GM12878 (cell line): ENCODE results near the gene CD7. TPM values are rescaled to one million over a fixed set of nuclear protein-coding genes. Genes with fewer than 3 reads are reported as not detected.

ENCODE experiments used
- ATAC-seq: fragments of 200-7000 bp; cut with Tn5 transposase; 3 replicates; pipeline ENCODE4 v1.9.1; 2020; ENCODE audit warnings: mild to moderate bottlenecking, moderate library complexity
- BruUV-seq: library from RNA; stranded (reverse); fragments of 400-500 nt; replicated peaks from 2 replicates; lab custom pipeline; 2021; lab: Mats Ljungman, UMichigan
- CTCF ChIA-PET: fragments of 300-600 bp; sonication (Branson Sonifier 250); formaldehyde crosslinking; extraction: SDS; loops from one replicate; lab custom pipeline; 2021; ENCODE audit warnings: inconsistent platforms; lab: Yijun Ruan, JAX
- POLR2A ChIA-PET: fragments of 350-600 bp; formaldehyde crosslinking; extraction: SDS; loops from one replicate; lab custom pipeline; 2021; ENCODE audit warnings: inconsistent platforms; lab: Charles Lee
- RAD21 ChIA-PET: fragments of 300-600 bp; sonication (Branson Sonifier 250); formaldehyde crosslinking; loops from one replicate; lab custom pipeline; 2023; ENCODE audit warnings: antibody characterized with exemption; ENCODE audit not compliant: unreplicated experiment; lab: Charles Lee
- SMC1A ChIA-PET: fragments of 300-600 bp; sonication (Branson Sonifier 250); formaldehyde crosslinking; loops from one replicate; lab custom pipeline; 2023; ENCODE audit not compliant: unreplicated experiment, uncharacterized antibody; lab: Charles Lee
- DNase-seq: peaks from one replicate; pipeline ENCODE4 v3.0.0-alpha.2; 2011; ENCODE audit warnings: low read depth, low spot score
- FAIRE-seq: peaks from 3 replicates; lab custom pipeline; 2011; peaks lifted over from hg19 to GRCh38; lab: Jason Lieb, UNC
- H2AFZ ChIP-seq: 2 replicates; pipeline ENCODE4 v1.6.0; 2011; ENCODE audit warnings: low read depth, low read length, control low read depth; ENCODE audit not compliant: control insufficient read depth
- H3K27ac ChIP-seq: 2 replicates; pipeline ENCODE4 v1.5.1; 2011; ENCODE audit warnings: control low read depth; ENCODE audit not compliant: control insufficient read depth, insufficient read depth
- H3K27me3 ChIP-seq, 2 experiments: replicated peaks in 1 of 2; 2 replicates each; pipeline versions ENCODE4 v1.6.0 to v1.6.1; 2011; ENCODE audit warnings: low read length in 1 of 2; ENCODE audit not compliant: control insufficient read depth in 2 of 2, insufficient read depth in 2 of 2
- H3K36me3 ChIP-seq, 2 experiments: 2 replicates each; pipeline ENCODE4 v1.5.1; 2011; ENCODE audit warnings: low read length in 1 of 2; ENCODE audit not compliant: control insufficient read depth in 2 of 2, insufficient read depth in 2 of 2
- H3K4me1 ChIP-seq: 2 replicates; pipeline ENCODE4 v1.6.1; 2011; ENCODE audit warnings: mild to moderate bottlenecking, low read length, moderate library complexity, mixed read lengths; ENCODE audit not compliant: control insufficient read depth, insufficient read depth
- H3K4me2 ChIP-seq: 2 replicates; pipeline ENCODE4 v1.6.0; 2011; ENCODE audit warnings: control low read depth; ENCODE audit not compliant: control insufficient read depth, insufficient read depth
- H3K4me3 ChIP-seq: fragments of 200-600 bp; sonication (generic); 2 replicates; pipeline ENCODE4 v1.5.1; 2016
- H3K79me2 ChIP-seq: 2 replicates; pipeline ENCODE4 v1.6.0; 2011; ENCODE audit warnings: low read length; ENCODE audit not compliant: control insufficient read depth, insufficient read depth
- H3K9ac ChIP-seq: 2 replicates; pipeline ENCODE4 v1.8.0; 2011; ENCODE audit warnings: low read length, control low read depth, mixed read lengths; ENCODE audit not compliant: control insufficient read depth, insufficient read depth
- H3K9me3 ChIP-seq: replicated peaks from 3 replicates; pipeline ENCODE4 v1.5.1; 2011; ENCODE audit warnings: mild to moderate bottlenecking, low read length; ENCODE audit not compliant: control insufficient read depth, insufficient read depth
- H4K20me1 ChIP-seq: 2 replicates; pipeline ENCODE4 v1.6.0; 2011; ENCODE audit not compliant: control insufficient read depth, insufficient read depth
- BRCA1 ChIP-seq: IDR thresholded peaks from 2 replicates; pipeline ENCODE4 v1.6.1; 2011; ENCODE audit warnings: low read depth, low read length, improper control_type of control experiment
- IKZF1 ChIP-seq: fragments of 450-650 bp; conservative IDR thresholded peaks from 2 replicates; pipeline ENCODE4 v1.6.1; 2017; ENCODE audit warnings: antibody characterized with exemption, mild to moderate bottlenecking
- MYC ChIP-seq: IDR thresholded peaks from 2 replicates; pipeline ENCODE4 v1.6.1; 2011; ENCODE audit warnings: mild to moderate bottlenecking, low read length, moderate library complexity, inconsistent platforms; ENCODE audit not compliant: insufficient read depth, insufficient replicate concordance, insufficient read length, severe bottlenecking
- POLR2AphosphoS5 ChIP-seq: IDR thresholded peaks from 2 replicates; pipeline ENCODE4 v1.6.1; 2011; ENCODE audit warnings: mild to moderate bottlenecking, low read length, inconsistent platforms
- RBBP5 ChIP-seq: fragments of 200-600 bp; sonication (generic); conservative IDR thresholded peaks from 2 replicates; pipeline ENCODE4 v1.6.1; 2016
- SIX5 ChIP-seq: IDR thresholded peaks from 2 replicates; pipeline ENCODE4 v1.6.1; 2011; ENCODE audit warnings: mild to moderate bottlenecking, low read depth, low read length, moderate library complexity; ENCODE audit not compliant: severe bottlenecking
- SP1 ChIP-seq: IDR thresholded peaks from one replicate; pipeline ENCODE4 v1.6.1; 2011; ENCODE audit warnings: low read depth, low read length
- SREBF1 ChIP-seq: IDR thresholded peaks from 2 replicates; pipeline ENCODE4 v1.6.1; 2012; ENCODE audit warnings: mild to moderate bottlenecking, low read length
- SRF ChIP-seq, 2 experiments: IDR thresholded peaks; 2 replicates each; pipeline ENCODE4 v1.6.1; 2011; ENCODE audit warnings: low read depth in 2 of 2, low read length in 2 of 2, mild to moderate bottlenecking in 1 of 2, moderate library complexity in 1 of 2
- STAT1 ChIP-seq: fragments of 450-650 bp; conservative IDR thresholded peaks from 2 replicates; pipeline ENCODE4 v1.6.1; 2014; ENCODE audit warnings: antibody characterized with exemption, mild to moderate bottlenecking
- YY1 ChIP-seq: IDR thresholded peaks from 2 replicates; pipeline ENCODE4 v1.6.1; 2011; ENCODE audit warnings: low read depth, mild to moderate bottlenecking, low read length
- WGBS: methylation state at CpG from one replicate; pipeline ENCODE4 v1.1.6; 2016; ENCODE audit warnings: low lambda C conversion rate; ENCODE audit not compliant: insufficient replicate concordance, insufficient coverage; ENCODE audit errors: missing lambda C conversion rate; 5-methylcytosine and 5-hydroxymethylcytosine counted together
- in situ Hi-C: fragments of 300-500 bp; cut with MboI; formaldehyde crosslinking; loops from 9 replicates; pipeline ENCODE4 v1.14.3; 2018; ENCODE audit warnings: mixed read lengths
- intact Hi-C: fragments of 100-400 bp; cut with micrococcal nuclease; formaldehyde crosslinking; loops from one replicate; pipeline ENCODE4 v1.14.2; 2022; ENCODE audit not compliant: unreplicated experiment
- polyA plus RNA-seq, 11 experiments: library from polyadenylated mRNA; depleted of rRNA in 4 of 11; unstranded in 6 of 11; stranded (reverse) in 5 of 11; fragments of >200 nt; fragmentation: Nextera tagmentation in 4 of 11; fragmentation: Illumina TruSeq in 1 of 11; extraction: Ambion mirVana in 4 of 11; extraction: Trizol in 1 of 11; gene quantifications; 1 replicate in 1 of 11; 2 replicates in 10 of 11; pipeline versions ENCODE4 v1.2.1 to v1.2.3, GENCODE V29; 2011 to 2016; ENCODE audit warnings: inconsistent platforms in 2 of 11, missing spikeins in 2 of 11, low read depth in 1 of 11
- total RNA-seq, 4 experiments: library from RNA; depleted of rRNA in 3 of 4; stranded (reverse); fragments of >200 nt in 3 of 4; fragmentation: Illumina TruSeq in 1 of 4; extraction: Trizol in 1 of 4; gene quantifications; 2 replicates each; pipeline versions ENCODE4 v1.2.1 to v1.2.3, GENCODE V29; 2013 to 2021
- TF ChIP-seq, protein P1 (sequence below): fragments of 150-350 bp; IDR thresholded peaks from 2 replicates; pipeline ENCODE4 v1.6.1; 2016; ENCODE audit warnings: low read depth, low read length
- TF ChIP-seq, protein P2 (sequence below): IDR thresholded peaks from 2 replicates; pipeline ENCODE4 v1.6.1; 2011; ENCODE audit warnings: mild to moderate bottlenecking, low read depth, low read length, moderate library complexity; ENCODE audit not compliant: insufficient replicate concordance

Gene CD7
- total and polyA plus RNA-seq, 10 of the 15 experiments (the other 5 are each of a cell fraction or from before 2014, with no cell fraction given), result 0.33 TPM; not detected in 9

DNA sequence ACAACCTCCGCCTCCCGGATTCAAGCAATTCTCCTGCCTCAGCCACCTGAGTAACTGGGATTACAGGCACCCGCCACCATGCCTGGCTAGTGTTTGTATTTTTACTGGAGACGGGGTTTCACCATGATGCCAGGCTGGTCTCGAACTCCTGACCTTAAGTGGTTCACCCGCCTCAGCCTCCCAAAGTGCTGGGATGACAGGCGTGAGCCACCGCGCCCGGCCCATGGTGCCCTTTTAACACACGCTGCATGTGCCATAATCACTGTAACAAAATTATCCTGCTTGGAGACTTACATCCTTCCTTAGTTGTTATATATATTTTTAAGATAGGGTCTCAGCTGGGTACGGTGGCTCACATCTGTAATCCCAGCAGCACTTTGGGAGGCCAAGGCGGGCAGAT, 5.4 kb downstream of the CD7 start:
- H3K27ac ChIP-seq, result no peak overlapping the region
- no peak for FAIRE-seq
- ChIA-PET SMC1A (interaction anchor here (1.0 to 2.5 kb wide), 2 partner anchors 9 to 11 kb away, joined by 3 to 9 read pairs; no protein-coding TSS in a partner anchor), RAD21 (no interaction called here), CTCF (interaction anchor here (1.6 kb wide), 1 partner anchor 11 kb away, joined by 4 read pairs; no protein-coding TSS in a partner anchor), POLR2A (interaction anchor here (6.2 kb wide), 1 partner anchor 11 kb away, joined by 32 read pairs; no protein-coding TSS in a partner anchor)
- 67% methylated on average over 13 of the region's 13 CpGs for WGBS
- H4K20me1 ChIP-seq, result no peaks in the 10 kb centered on the region
- no peaks in the 10 kb centered on the region for H3K36me3 ChIP-seq
- no peak overlapping the region for H3K4me3 ChIP-seq
- in situ Hi-C loops, result no loop called here
- DNase-seq, result no peak
- H3K9me3 ChIP-seq, result no peaks in the 10 kb centered on the region
- TF ChIP-seq YY1 (no peak), STAT1 (no peak), POLR2AphosphoS5 (no peak)
- H3K4me2 ChIP-seq, result no peak overlapping the region
- no peak overlapping the region for H2AFZ ChIP-seq
- no peak for ATAC-seq
- no peaks in the 10 kb centered on the region for H3K4me1 ChIP-seq
- BruUV-seq, result no TSS peak
- H3K27me3 ChIP-seq, result peaks cover 0 to 2% of the 10 kb centered on the region in 2 experiments; a peak in 2 of 4 replicates
- no peak overlapping the region for H3K9ac ChIP-seq
- H3K79me2 ChIP-seq, result no peaks in the 10 kb centered on the region
- intact Hi-C loops, result no loop called here

DNA sequence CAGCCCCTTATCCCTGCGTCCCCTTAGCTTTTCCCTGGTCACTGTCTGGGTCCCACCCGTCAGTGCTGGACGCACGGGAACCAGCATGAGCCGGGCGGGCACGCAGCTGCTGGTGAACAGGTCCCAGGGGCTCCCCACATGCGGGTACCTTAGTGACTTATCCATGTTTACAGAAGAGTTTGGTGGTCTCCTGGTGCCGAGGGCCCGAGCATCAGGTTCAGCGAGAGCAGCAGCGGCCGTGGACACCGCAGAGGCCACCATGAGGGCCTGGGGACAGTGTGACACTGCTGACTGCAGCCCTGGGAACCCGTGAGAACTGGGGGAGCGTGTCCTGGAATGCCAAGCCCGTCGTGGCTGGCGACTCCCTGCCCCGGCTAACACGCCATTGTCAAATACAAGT, 6.5 kb downstream of the CD7 start:
- FAIRE-seq (no peak), ATAC-seq (no peak), DNase-seq (no peak)
- ChIA-PET POLR2A (interaction anchor here (6.2 kb wide), 1 partner anchor 9 kb away, joined by 32 read pairs; no protein-coding TSS in a partner anchor), SMC1A (interaction anchor here (2.5 kb wide), 1 partner anchor 10 kb away, joined by 9 read pairs; no protein-coding TSS in a partner anchor), CTCF (interaction anchor here (1.0 kb wide), 2 partner anchors 10 kb away, joined by 3 read pairs; no protein-coding TSS in a partner anchor), RAD21 (no interaction called here)
- peaks cover 0 to 2% of the 10 kb centered on the region in 2 experiments; a peak in 3 of 4 replicates for H3K27me3 ChIP-seq
- no peak overlapping the region for H3K4me3 ChIP-seq
- no peaks in the 10 kb centered on the region for H4K20me1 ChIP-seq
- H3K4me1 ChIP-seq, result no peaks in the 10 kb centered on the region; the same call in 1 of the 2 replicates
- no peaks in the 10 kb centered on the region for H3K9me3 ChIP-seq
- no peak overlapping the region for H3K27ac ChIP-seq
- H2AFZ ChIP-seq, result no peak overlapping the region
- no peak overlapping the region for H3K9ac ChIP-seq
- 40% methylated on average over 21 of the region's 21 CpGs for WGBS
- H3K4me2 ChIP-seq, result no peak overlapping the region
- intact Hi-C loops (no loop called here), in situ Hi-C loops (no loop called here)
- no peaks in the 10 kb centered on the region for H3K36me3 ChIP-seq
- H3K79me2 ChIP-seq, result no peaks in the 10 kb centered on the region
- no TSS peak for BruUV-seq
- TF ChIP-seq SREBF1, result no peak
- TF ChIP-seq, protein P1, sequence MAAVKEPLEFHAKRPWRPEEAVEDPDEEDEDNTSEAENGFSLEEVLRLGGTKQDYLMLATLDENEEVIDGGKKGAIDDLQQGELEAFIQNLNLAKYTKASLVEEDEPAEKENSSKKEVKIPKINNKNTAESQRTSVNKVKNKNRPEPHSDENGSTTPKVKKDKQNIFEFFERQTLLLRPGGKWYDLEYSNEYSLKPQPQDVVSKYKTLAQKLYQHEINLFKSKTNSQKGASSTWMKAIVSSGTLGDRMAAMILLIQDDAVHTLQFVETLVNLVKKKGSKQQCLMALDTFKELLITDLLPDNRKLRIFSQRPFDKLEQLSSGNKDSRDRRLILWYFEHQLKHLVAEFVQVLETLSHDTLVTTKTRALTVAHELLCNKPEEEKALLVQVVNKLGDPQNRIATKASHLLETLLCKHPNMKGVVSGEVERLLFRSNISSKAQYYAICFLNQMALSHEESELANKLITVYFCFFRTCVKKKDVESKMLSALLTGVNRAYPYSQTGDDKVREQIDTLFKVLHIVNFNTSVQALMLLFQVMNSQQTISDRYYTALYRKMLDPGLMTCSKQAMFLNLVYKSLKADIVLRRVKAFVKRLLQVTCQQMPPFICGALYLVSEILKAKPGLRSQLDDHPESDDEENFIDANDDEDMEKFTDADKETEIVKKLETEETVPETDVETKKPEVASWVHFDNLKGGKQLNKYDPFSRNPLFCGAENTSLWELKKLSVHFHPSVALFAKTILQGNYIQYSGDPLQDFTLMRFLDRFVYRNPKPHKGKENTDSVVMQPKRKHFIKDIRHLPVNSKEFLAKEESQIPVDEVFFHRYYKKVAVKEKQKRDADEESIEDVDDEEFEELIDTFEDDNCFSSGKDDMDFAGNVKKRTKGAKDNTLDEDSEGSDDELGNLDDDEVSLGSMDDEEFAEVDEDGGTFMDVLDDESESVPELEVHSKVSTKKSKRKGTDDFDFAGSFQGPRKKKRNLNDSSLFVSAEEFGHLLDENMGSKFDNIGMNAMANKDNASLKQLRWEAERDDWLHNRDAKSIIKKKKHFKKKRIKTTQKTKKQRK, result no peak
- no peak for TF ChIP-seq IKZF1
- no peak for TF ChIP-seq BRCA1
- TF ChIP-seq, protein P2, sequence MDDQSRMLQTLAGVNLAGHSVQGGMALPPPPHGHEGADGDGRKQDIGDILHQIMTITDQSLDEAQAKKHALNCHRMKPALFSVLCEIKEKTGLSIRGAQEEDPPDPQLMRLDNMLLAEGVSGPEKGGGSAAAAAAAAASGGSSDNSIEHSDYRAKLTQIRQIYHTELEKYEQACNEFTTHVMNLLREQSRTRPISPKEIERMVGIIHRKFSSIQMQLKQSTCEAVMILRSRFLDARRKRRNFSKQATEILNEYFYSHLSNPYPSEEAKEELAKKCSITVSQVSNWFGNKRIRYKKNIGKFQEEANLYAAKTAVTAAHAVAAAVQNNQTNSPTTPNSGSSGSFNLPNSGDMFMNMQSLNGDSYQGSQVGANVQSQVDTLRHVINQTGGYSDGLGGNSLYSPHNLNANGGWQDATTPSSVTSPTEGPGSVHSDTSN, result no peak
- no peak for TF ChIP-seq MYC
- TF ChIP-seq RBBP5, result no peak
- no peak for TF ChIP-seq SIX5
- no peak for TF ChIP-seq SP1
- no peak for TF ChIP-seq SRF (IDR thresholded peaks at IDR 0.05; ENCODE audit: low read depth in 2 of 2, low read length in 2 of 2)
